Measurements from ENCODE around the gene ALOX12B.

The ALOX12B gene

GRCh38 chr17:8122422-8122923, 35.0 kb upstream of the ALOX12B start:
- no peak for TF ChIP-seq CTCF (conservative IDR thresholded peaks at IDR 0.05; ENCODE audit: control insufficient read depth, insufficient read depth, low read depth, low read length)
- peak overlapping the region; percentile 48 for H3K4me3 ChIP-seq (ENCODE audit: control insufficient read depth, low read depth, low read length)
- DNase-seq (ENCODE audit: low read depth): peak; percentile 66

DNA sequence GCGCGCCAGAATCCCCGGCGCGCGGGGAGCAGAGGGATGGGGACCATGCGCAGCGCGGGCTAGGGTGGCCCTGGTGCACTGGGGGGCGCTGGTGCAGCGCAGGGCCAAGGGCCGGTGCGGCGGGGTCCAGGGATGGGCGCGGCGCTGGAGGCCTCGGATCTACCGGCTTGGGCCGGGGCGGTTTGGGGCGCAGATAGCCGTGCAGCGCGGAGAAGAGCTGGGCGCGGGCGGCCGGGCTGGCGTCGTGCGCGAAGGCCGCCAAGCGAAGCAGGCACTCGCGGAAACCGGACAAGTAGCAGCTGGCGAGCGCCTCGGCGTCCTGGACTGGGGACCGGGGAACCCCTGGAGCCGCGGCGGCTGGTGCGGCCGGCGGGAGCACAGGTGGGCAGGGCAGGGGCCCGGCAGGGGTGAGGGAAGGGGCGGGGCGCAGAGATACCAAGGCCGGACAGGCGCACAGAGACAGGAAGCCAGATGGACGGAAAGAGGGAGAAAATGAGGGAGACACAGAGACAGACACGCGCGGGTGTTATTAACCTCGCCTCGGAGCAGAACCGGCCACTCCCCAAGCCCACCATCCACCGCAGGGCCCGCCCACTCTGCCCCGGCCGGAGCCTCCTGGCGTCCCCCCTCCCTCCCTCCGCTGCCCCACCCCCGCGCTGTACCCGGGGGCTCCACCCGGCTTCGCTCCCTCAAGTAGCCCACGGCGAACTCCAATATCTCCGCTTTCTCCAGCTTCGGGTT, 34.3 kb upstream of the ALOX12B start:
- no peak for TF ChIP-seq CTCF (conservative IDR thresholded peaks at IDR 0.05; ENCODE audit: control insufficient read depth, insufficient read depth, low read depth, low read length)

DNA sequence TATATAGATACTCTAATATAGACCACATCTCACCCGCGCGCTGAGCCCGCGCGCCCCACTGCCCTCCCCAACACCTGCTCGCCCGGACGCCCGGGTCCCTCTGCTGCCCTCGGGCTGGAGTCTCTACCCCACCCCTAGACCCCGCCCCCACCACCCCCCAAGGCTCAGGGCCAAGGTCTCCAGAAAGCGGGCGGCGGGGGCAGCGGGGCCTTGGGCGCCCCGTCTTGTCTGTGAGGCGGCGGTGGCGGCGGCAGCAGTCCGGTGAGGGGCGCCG, 33.8 kb upstream of the ALOX12B start:
- H3K4me3 ChIP-seq (ENCODE audit: control insufficient read depth, low read depth, low read length): peak overlapping the region; percentile 48
- no peak for DNase-seq (ENCODE audit: low read depth)
- no peak for TF ChIP-seq CTCF (conservative IDR thresholded peaks at IDR 0.05; ENCODE audit: control insufficient read depth, insufficient read depth, low read depth, low read length)

More for the DNA sequence above, 34.3 kb upstream of the ALOX12B start:
- peak overlapping the region; percentile 48 for H3K4me3 ChIP-seq (ENCODE audit: control insufficient read depth, low read depth, low read length)
- peak; percentile 58 for DNase-seq (ENCODE audit: low read depth)

DNA sequence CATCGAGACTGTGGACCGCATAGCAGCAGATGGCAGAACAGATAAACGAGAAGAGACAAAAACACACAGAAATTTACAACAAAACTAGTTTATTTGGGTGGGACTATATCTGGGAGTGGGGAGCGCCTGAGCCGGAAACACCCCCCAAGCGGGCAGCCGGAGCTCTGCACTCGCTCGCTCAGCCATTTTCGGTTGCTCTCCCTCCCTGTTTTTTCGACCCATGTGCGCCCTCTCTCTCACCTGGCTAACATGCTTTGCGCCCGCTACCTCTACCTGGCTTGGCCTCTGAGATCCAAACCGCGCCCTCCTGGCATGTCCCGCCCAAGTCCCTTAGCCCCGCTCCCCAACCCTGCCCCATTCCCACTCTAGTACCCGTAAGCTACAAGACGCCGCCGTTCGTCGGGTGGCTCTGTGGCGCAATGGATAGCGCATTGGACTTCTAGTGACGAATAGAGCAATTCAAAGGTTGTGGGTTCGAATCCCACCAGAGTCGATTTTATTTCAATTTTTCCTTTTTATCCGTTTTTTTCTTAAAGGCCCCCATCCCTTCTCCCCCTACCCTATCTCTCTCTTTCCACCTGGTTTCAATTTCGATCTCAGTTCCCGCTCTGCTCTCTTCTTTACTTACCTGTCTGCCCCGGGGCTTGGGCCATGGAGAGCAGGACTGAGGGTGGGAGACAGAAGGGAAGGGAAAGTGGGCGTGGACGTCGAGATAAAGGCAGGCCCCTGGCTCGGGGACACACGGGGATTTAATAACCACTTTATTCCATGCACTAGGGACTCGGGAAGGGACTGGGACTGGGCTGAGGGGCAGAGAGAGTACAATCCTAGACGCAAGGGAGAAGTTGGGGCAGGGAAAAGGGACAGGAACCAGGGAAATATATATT, 33.2 kb upstream of the ALOX12B start:
- peak; percentile 79 for DNase-seq (ENCODE audit: low read depth)
- peak; percentile 38 for TF ChIP-seq CTCF (conservative IDR thresholded peaks at IDR 0.05; ENCODE audit: control insufficient read depth, insufficient read depth, low read depth, low read length)
- H3K4me3 ChIP-seq (ENCODE audit: control insufficient read depth, low read depth, low read length): peak overlapping the region; percentile 48

DNA sequence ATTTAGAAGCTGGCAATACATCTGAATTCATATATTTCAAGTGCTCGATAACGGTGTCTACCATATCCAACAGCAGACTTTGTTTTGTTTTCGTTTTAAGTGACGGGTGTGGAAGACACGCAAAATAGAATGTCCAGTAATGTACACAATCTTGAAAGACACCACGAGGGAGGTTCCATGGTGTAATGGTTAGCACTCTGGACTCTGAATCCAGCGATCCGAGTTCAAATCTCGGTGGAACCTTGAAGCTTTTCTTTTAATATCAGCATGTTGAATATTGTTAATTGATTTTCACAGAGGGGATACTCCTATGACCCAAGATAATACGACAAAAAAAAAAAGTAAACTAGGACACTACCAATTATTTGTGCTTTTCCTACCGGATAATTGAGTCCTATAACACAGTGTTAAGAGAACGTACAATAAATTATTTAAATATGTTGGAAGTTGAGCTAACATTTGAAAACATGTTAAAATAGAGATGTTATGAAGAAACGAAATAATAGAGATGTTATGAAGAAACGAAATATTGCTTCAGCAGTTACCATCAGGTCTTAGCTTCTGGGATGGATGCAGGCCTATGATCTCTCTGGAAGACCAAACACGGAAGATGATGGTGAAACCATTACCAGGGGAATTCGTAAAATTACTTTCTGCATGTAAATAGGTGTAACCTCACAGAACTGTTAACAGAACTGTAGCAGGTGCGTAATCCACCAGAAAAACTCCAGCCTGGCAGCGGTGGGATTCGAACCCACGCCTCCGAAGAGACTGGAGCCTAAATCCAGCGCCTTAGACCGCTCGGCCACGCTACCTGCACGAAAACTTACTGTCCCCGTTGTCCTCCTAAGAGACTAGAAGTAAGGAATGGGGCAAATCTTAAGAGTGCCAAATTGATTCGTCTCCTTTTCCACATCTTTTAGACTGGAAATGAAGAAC, 32.3 kb upstream of the ALOX12B start:
- peak overlapping the region; percentile 70 for H3K4me3 ChIP-seq (ENCODE audit: control insufficient read depth, low read depth, low read length)
- TF ChIP-seq CTCF (conservative IDR thresholded peaks at IDR 0.05; ENCODE audit: control insufficient read depth, insufficient read depth, low read depth, low read length): no peak
- DNase-seq (ENCODE audit: low read depth): peak; percentile 94
